Measurements from ENCODE around the gene FAM216A.
A peak's percentile ranks its signal among the peaks of the same experiment; 100 is the strongest.
"Not testable (repeated sequence)": the region's sequence is repeated elsewhere in the genome, so short reads cannot be mapped to it uniquely, and the experiment has no call there.

The FAM216A gene

GRCh38 chr12:110501399-110501751 is 32.7 kb downstream of the FAM216A start:
- peak; percentile 8 for DNase-seq (ENCODE audit: low read depth)

DNA sequence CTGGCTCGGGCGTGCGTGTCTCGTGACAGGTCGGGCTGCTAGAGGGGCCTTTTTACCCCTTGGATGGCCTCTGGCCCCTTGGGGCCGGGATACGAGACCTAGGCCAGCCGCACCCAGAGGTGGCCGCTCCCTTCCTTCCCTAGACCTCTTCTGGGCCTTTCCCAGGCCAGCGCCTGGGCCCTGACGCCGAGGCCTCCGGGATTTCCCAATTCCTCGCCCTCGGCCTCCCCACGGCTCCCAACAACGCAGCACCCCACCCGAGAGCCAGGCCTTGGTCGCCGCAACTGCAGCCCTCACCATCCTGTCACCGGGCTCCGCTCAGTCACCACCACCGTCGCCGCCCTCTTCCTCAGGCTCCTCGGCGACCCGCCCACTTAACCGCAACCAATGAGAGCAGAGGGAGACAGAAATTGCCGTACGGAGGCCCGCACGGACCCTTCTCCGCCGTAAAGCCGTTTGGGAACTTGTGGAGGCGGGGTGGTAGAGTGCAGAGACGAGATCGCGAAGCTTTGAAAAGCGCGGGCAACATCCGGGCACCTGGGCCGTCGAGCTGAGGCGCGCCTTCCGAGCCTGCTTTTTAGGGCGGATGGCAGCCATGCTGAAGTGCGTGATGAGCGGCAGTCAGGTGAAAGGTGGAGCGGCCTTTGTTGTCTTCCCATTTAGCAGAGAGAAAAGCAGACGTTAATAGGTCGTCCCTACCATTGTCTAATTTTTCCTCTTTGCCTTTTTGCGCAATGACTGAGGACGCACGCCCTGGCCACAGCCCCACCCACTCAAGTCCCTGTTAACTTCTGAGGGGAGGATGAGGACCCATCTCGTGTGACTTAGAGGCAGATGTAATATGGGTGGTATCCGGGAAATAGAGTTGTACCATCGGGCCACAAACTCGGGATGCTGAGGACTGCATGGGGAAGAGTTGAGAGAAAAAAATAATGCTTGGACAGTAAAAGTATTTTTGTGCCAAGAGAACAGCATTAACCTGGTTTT is 33.4 kb downstream of the FAM216A start, which contains the start of the genes RAD9B and VPS29:
Gene RAD9B, plus strand, starts transcription at position 580 of the 987 bp plus-strand sequence. Its CDS starts 7 bp downstream, at position 587.
Gene VPS29, minus strand, starts transcription at position 360 of the 987 bp plus-strand sequence. Its CDS starts 60 bp downstream, at position 300.
- DNase-seq (ENCODE audit: low read depth), result peak; percentile 94

DNA sequence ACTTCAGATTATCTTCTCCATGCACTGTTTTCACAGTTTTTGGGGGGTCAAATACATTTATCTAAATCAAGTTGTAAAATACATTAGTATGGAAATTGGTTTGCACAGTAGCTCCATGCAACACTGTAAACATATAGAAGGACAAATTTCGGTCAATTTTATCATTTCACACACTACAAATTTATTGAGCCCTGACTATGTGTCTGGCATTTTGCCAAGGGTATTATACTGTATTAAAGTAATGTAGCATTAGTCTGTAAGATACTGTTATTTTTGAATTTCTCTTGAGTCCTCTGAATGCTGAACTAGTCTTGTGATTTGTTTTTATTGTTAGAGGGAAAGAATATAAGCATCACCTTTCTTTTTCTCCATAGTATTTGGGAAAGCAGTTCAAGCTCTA is 34.8 kb downstream of the FAM216A start:
- DNase-seq (ENCODE audit: low read depth), result no peak

DNA sequence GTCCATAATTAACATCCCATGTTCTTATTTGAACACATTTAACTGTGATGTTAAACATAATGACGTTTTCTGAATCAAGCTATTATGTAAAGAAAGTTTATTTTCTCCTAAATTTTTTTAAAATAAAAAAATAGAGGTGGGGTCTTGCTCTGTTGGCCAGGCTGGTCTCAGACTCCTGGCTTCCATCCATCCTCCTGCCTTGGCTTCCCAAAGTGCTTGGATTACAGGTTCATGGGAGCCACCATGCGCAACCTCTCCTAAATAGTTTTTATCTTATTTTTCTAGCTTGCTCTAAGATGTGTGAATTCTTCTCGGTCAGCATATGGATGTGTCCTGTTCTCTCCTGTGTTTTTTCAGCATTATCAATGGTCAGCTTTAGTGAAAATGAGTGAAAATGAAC is 36.7 kb downstream of the FAM216A start:
- no peak for DNase-seq (ENCODE audit: low read depth)

- DNase-seq (ENCODE audit: low read depth), result no peak
These were observed 39.5 kb downstream of the FAM216A start for GRCh38 chr12:110508071-110508586.

DNA sequence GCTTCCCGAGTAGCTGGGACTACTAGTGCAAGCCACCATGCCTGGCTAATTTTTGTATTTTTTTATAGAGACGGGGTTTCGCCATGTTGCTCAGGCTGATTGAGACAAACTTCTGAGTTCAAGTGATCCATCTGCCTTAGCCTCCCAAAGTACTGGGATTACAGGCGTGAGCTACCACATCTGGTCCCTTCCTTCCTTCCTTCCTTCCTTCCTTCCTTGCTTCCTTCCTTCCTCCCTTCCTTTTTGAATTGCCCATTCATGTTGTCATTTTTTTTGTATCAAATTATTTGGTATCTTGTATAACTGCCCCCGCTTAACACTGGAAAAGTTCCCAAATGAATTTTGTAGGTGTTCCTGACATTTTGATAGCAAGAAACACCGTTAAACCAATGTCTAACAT is 45.2 kb downstream of the FAM216A start:
- no peak for DNase-seq (ENCODE audit: low read depth)

- DNase-seq (ENCODE audit: low read depth), result no peak
These were observed 45.7 kb downstream of the FAM216A start for GRCh38 chr12:110514363-110514762.

DNA sequence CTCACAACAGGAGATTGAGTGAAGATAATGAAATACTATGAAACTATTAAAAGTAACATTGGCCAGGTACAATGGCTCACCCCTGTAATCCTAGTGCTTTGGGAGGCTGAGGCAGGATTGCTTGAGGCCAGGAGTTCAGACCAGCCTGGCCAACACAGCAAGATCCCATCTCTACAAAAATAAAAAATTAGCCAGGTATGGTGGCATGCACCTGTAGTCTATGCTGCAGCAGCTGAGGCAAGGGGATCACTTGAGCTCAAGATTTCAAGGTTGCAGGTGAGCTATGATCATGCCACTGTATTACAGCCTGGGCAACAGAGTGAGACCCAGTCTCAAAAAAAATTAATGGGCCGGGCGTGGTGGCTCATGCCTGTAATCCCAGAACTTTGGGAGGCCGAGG is 48.4 kb downstream of the FAM216A start:
- DNase-seq (ENCODE audit: low read depth), result no peak

- DNase-seq (ENCODE audit: low read depth), result not testable (repeated sequence)
These were observed 49.4 kb downstream of the FAM216A start for GRCh38 chr12:110518014-110518413.

- not testable (repeated sequence) for DNase-seq (ENCODE audit: low read depth)
These were observed 52.4 kb downstream of the FAM216A start for GRCh38 chr12:110520876-110521712.

DNA sequence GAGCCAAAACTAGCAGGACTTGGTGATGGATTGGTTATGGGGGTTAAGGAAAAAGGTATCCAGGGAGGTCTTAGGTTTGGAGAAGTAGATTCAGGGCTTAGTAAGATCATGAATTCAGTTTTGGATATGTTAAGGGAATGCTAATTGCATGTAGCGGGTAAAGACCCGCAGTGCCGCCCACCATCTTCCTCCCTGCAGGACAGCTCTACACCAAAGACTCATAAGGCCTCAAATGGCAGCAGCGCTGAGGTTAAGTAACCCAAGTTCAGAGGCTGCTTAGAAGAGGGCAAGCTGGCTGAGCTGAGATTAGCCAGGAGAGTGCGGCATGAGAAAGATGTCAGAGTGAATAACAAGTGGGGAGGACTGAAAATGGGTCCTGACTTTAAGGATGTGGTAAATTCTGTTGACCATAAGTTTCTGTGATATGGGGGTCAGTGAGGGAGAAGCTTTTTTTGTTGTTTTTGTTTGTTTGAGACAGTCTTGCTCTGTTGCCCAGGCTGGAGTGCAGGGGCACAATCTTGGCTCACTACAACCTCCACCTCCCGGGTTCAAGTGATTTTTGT is 59.7 kb downstream of the FAM216A start:
- DNase-seq (ENCODE audit: low read depth), result no peak

DNA sequence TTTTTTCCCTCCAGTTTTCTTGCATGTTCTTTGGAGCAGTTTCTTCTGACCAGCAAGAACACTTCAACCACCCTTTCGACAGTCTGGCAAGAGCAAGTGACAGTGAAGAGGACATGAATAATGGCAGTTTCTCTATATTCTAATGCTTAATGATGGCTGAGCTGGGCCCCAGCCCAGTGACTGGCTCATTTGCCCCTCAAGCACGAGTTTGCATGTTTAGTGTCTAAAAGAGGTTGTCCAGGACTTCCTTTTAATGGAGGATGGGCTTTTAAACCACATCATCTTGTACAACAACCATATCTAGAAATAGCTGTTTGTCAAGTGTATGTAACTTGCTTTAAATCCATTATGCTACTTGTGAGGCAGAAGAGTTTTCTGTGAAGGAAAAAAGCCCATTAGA is 61.9 kb downstream of the FAM216A start:
- no peak for DNase-seq (ENCODE audit: low read depth)

DNA sequence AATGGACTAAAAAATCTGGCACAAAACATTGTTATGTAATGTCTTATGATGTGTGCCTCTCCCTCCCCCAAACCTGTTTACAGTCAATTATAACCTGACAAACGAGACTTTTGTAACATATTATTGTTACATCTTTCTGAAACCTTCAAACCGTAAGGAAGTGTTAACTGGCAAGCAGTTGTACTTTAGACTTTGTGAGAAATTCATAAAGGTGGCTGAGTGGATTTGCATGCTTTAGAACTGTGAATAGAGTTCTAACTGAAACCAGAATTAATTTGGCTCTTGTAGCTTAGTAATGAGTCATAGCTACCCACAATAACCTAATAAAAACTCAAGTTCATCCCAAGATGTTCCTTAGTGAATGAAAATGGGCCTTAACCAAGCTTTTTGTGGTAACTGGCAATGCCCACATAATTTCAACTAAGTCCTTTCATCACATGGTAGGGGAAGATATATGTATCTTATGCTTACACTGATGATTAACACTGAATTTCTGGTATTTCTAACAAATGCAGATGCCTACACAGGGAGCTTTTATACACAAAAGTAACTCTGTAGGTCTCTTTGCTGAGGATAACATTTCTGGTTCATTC is 63.2 kb downstream of the FAM216A start:
- no peak for DNase-seq (ENCODE audit: low read depth)

DNA sequence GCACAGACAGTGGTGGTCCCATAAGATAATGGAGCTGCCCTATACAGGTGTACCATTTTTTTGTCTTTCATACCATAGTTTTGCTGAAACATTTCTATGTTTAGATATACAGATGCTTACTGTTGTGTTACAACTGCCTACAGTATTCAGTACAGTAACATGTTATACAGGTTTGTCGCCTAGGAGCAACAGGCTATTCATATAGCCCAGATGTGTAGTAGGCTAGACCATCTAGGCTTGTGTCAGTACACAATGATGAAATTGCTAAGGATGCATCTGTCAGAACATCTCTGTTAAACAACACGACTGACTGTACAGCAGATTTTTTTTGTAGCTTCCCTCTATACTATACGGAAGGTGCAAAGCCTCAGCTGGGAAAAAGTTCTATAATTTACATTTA is 64.0 kb downstream of the FAM216A start:
- DNase-seq (ENCODE audit: low read depth), result no peak

DNA sequence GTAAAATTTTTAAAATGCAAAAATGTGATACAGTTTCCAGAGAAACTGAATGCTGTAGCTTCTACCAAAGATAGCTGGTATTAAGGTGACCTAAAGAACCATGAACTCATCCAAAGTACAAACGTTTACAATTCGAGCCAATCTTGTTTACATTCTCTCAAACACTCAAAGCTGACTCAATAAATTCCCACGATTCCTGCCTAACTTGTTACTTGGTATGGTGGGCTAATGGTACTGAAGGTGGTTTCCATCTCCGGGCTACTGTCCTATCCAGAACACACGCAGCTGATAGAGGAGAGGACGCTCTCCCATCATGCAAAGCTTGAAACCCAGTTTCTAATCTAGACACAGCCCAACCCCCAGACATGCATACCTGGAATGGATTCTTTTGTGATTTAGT is 65.0 kb downstream of the FAM216A start:
- no peak for DNase-seq (ENCODE audit: low read depth)

DNA sequence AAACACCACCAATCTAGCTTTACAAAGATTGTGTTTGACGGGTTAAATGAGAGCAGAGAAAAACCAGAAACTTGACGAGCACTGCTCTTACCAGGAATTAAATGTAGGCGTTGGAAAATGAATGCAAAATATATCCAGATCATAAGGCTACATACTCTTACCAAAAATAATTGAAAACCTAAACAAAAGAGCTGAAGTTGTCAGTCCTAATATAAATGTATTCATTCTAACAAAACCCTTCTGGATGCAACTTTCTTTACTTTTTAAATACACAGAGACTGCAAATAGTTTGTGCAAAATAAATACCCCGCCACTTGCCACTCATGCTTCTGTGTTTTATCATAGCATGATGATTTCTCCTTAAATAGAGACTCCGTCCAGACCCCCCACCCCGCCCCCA is 66.2 kb downstream of the FAM216A start:
- no peak for DNase-seq (ENCODE audit: low read depth)

GRCh38 chr12:110536834-110537604 is 68.4 kb downstream of the FAM216A start:
- DNase-seq (ENCODE audit: low read depth), result no peak

- no peak for DNase-seq (ENCODE audit: low read depth)
These were observed 69.2 kb downstream of the FAM216A start for GRCh38 chr12:110537605-110538409.

- DNase-seq (ENCODE audit: low read depth), result no peak
These were observed 70.4 kb downstream of the FAM216A start for GRCh38 chr12:110538869-110539622.

All from fibroblast of the conjunctiva (primary cell).